Right renal cortex interstitium (tissue), 3 donors: Measurements from ENCODE around the gene FNDC3A. TPM values are rescaled to one million over a fixed set of nuclear protein-coding genes. Genes with fewer than 3 reads are reported as not detected.

Experiments
- DNase-seq, 3 donors: peaks; one replicate each; pipeline ENCODE4 v3.0.0-alpha.2; 2013; ENCODE audit warnings: low read depth in 3 of 3, low spot score in 2 of 3
- polyA plus RNA-seq, 3 donors: library from polyadenylated mRNA; unstranded; fragments of 120-200 nt; gene quantifications; one replicate each; pipeline ENCODE4 v1.2.1, GENCODE V29; 2013; ENCODE audit not compliant: insufficient read length in 3 of 3

Gene FNDC3A, protein sequence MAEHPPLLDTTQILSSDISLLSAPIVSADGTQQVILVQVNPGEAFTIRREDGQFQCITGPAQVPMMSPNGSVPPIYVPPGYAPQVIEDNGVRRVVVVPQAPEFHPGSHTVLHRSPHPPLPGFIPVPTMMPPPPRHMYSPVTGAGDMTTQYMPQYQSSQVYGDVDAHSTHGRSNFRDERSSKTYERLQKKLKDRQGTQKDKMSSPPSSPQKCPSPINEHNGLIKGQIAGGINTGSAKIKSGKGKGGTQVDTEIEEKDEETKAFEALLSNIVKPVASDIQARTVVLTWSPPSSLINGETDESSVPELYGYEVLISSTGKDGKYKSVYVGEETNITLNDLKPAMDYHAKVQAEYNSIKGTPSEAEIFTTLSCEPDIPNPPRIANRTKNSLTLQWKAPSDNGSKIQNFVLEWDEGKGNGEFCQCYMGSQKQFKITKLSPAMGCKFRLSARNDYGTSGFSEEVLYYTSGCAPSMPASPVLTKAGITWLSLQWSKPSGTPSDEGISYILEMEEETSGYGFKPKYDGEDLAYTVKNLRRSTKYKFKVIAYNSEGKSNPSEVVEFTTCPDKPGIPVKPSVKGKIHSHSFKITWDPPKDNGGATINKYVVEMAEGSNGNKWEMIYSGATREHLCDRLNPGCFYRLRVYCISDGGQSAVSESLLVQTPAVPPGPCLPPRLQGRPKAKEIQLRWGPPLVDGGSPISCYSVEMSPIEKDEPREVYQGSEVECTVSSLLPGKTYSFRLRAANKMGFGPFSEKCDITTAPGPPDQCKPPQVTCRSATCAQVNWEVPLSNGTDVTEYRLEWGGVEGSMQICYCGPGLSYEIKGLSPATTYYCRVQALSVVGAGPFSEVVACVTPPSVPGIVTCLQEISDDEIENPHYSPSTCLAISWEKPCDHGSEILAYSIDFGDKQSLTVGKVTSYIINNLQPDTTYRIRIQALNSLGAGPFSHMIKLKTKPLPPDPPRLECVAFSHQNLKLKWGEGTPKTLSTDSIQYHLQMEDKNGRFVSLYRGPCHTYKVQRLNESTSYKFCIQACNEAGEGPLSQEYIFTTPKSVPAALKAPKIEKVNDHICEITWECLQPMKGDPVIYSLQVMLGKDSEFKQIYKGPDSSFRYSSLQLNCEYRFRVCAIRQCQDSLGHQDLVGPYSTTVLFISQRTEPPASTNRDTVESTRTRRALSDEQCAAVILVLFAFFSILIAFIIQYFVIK
- 10 to 100 TPM; 77.8 to 85.5 (median 79.1) TPM for polyA plus RNA-seq

DNA sequence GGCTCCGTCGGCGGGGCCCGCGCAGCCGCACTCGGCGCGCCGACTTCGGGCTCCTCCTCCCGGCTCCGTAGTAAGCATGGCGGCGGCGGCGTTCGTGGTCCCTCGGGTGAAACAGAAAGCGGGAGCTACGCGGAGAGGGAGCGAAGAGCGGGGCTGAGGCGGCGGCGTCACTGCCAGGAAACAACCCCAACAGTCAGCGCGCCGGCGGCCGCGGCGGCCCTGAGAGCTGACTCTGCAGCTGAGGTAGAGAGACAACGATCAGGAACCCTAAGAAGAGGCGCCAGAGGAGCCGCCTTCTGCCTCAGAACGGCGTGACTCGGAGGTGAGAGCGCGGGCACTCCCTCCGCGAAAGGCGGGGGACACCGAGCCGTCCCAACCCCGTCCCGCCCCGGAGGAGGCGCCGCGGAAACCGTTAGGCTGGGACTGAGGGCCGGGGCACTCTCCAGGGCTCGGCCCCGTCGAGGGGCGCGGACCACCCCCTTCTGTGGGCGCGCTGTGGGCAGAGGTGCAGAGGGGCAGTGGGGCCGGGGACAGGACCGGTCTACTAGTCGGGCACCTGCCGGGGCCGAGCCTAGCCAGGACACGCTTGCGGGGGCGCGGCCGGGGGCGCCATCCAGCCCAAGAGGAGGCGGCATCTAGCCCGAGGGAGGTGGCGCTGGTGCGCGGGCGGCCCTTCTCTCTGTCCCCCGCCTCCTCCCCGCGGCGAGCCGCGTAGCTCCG lies at the start of gene FNDC3A:
Gene FNDC3A (plus strand): TSS at position 57 of the 720 bp plus-strand sequence. CDS start 30,279 bp downstream, outside the sequence.
- DNase-seq = peak; percentile 47 to 67 (median 60)

DNA sequence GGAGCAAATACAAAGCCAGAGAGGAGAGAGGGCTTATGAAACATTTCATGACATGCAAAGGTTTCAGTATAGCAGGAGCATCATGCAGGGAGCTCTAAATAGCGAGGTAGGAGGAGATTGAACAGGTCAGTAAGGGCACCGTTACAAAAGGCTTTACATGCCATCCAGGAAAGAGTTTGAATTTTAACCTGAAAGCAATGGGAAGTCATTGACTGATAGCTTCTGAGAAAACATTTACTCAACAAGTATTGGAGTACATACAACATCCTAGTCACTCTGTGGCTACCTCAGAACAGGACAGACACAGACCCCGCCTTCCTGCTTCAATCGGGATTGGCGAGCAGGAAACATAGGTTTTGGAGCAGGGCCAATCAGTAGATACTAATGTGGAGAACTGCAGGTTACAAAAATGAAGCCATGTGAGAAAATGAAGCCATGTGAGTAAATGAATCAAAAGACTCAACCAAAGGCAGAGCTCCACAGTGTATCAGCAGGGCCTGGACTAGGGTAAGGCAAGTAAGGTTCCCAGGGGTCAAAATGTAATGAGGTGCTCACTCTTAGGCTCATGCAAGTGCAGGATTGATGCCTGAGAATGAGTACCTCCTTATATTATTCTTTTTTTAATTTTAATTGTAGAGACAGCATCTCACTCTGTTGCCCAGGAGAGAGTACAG lies 46.8 kb upstream of the FNDC3A start:
- DNase-seq = no peak

DNA sequence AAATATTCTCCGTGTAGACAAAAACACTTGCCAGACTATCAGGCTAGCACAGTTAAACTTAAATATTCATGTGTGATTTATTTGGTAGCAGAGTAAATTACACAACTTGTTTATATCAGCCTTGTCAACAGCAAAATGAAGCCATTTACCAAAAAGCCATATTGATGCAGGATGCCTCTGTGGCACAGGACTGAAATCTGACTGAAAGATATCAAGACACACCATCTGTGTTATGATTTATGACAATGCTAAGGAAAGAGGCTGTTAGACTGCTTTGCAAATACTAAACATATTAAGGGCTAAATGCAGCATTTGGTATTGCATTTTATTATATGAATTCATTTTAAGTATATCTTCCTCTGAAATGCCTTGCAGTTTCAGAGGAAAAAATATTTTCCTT lies 44.8 kb upstream of the FNDC3A start:
- DNase-seq = no peak

DNA sequence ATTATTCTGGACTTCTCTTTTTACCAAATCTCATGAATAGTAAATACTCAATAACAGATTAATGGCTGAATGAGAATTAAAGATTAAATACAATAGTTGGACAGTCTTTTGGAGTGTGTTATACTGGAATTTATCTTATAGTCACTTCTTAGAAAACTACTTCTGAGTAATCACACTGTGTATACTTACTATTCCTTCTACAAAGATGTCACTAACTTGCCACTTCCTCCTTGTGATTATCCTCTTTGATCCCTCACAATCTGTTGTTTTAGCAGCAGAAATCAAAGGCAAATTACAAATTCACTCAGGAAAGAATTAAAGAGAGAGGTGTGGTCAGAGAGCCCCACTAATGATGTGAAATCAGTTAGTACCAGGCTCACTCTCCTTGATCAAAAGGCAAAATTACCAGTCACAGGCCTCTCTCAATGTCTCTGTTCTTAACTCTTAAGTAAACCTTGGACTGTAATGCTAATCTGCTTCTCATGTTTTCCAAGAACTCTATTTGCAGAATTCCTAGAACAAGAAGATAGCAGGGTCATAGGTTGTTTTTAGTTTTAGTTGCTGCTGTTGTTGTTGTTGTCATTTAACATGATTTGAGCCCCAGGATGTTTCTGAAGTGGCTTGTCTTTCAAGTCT lies 37.3 kb upstream of the FNDC3A start:
- no peak for DNase-seq

DNA sequence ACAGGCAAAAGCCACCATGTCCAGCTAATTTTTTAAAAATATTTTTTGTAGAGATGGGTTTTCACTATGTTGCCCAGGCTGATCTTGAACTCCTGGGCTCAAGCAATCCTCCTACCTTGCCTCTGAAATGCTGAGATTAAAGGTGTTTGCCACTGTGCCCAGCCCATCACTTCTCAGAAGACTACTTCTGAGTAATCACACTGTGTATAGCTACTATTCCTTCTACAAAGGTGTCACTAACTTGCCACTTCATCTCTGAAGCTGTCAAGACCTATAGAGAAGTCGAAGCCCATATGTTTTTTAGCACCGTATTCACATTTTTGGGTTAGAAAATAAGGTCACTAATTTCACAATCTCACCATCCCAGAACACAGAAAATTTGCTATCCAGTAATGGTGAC lies 36.0 kb upstream of the FNDC3A start:
- DNase-seq = no peak

DNA sequence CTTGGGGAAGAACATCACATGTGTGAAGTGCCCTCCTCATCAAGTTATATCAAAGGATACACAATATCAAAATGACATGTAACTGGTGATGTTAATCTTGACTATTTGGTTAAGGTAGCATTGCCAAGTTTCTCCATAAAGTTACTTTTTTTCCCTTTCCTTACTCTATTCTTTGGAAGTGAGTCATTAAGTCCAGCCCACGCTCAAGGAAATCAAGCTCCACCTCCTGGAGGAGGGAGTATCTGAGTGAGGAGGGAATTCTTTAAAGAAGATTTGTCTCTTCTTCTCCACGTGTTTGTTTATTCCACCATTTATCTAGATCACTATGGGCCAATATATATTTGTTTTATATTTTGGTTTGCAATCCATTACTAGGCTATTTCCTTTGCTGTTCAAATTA lies 33.6 kb upstream of the FNDC3A start:
- DNase-seq = no peak

DNA sequence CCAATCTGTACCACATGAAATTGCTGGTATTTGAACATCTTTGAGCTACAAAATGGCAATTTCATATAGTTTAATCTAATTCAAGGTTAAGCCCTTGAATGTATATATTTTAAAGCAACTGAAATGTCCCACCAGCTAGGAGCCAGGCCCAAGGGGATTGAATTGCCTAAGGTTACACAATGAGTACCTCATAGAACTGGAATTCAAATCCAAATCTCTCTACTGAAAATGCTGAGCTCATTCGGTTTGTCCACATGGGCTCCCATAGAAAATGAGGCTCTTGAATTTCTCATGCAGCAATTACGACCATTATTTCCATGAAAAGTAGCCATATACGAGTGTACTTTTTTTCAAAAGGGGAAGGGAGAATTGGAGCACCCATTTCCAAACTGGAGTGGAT lies 31.5 kb upstream of the FNDC3A start:
- DNase-seq = no peak

DNA sequence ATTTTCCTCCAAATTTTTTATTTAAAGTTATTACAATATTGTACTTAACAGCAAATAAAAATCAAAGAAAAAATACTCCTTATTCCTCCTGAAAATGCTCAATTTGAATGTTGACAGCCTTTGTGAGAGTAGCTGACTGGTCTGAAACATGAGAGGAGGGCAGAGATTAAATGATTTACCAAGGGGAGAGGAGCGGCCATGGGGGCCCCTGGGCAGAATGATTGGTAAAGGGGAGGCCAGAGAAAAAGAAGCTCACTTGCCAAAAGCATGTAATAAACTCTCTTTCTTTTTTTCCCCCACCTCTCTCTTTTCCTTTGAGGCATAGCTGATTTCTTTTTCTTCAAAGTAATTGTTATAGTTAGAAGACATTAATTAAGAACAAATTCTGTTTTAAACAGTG lies 30.1 kb upstream of the FNDC3A start:
- DNase-seq = no peak

DNA sequence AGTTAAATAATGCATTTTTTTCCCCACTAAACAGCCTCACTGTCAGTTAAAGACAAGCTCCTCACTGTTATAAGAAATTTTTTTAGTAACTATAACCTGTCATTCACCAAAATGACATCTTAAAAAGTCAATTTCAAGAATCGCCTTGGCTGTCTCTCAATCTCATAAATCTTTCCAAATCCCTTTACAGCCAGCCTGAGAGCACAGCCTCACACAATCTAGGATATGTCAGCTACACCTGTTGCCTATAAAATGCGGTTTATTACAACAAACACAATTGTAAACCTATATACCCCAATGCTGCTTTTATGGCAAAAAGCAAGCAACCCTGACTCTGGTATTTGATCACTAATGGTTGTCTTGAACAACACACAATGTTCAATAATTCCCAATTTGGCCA lies 29.5 kb upstream of the FNDC3A start:
- no peak for DNase-seq

DNA sequence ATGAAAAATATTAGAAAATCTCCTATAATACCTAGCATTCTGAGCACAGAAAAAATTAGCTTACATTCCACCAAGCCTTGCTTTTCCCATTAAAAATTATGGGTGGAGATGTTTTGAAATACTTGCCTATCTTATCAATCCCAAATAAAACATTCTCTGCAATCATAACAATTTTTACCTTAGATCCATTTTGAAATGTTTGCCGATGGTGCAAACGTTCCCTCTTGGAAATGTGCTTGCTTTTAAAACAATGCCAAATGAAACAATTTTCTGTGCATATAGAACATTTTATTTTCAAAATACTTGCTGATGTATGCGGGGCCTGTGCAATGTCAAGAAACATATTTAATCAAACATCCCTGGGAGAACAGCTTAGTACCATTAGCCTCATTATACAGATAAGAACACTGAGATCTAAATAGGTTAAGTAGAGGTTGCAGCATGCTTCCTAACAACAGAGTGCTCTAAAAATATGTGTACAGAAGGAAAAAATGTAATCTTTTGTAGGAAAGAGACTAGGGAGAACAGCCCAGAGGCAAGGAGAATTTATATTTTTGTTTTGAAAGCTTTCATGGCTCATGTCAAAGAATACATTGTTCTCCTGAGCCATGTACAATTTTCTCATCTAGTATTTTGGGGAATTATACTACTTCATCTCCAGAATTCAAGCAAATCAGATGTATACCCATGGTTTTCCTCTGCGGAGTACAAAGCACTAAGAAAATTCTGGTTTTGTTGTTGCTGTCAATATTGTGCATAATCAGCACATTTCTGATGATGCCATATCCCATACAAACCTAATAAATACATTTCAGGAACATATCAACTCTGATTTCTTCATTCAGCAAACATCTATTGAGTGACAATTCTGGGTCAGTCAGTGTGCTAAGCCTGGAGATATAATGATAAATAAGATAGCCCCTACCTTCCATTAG lies 25.9 kb upstream of the FNDC3A start:
- no peak for DNase-seq

DNA sequence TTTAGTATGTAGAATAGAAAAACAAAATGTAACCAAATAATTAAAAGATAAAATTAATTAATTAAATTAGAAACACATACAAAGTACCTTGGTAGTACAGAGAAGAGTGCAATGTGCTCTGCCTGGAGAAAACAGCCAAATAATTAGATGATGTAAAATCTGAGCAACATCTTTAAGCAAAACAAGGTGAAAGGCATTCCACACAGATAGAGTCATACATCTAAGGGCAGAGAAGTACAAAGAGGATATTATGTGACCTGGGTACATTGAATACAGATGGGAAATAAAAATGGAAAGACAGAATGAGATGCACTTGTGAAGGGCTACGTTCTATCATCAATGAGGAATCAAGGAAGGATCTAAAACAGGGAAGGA lies 25.2 kb upstream of the FNDC3A start:
- DNase-seq = no peak

DNA sequence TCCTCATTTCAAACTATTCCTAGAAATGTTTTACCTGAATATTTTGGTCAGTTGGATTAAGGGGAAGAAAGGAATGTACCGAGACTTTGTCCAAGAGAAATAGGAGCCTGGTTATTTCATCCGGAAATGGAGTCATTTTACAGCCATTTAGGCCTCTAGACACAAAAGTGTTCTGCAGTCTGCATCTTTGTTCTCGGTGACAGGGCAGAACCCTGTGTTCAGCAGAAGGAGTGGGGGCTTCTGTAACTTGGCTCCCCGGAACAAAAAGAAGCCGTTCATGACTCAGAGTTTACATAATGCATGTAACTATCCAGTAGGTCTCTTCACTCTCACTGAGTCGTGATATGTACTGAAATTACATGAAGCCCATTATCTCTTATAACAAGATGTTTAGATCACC lies 21.6 kb upstream of the FNDC3A start:
- DNase-seq = no peak

DNA sequence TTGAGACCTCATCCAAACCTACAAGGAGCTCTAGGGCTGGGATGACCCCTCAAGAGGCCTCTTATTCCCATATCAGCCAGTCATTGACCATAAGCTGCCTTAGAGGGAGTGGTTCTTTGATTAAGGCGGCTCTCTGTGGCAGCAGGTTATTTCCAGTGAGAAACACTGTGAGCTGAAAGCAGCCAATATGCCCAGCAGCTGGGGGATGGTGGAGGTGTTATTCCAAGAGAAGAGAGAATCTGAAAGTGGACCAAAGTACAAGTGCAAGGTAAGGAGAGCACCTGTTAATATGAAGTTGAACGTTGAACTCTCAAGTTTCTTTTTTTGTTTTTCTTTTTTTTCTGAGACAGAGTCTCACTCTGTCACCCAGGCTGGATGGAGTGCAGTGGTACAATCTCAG lies 20.2 kb upstream of the FNDC3A start:
- no peak for DNase-seq

DNA sequence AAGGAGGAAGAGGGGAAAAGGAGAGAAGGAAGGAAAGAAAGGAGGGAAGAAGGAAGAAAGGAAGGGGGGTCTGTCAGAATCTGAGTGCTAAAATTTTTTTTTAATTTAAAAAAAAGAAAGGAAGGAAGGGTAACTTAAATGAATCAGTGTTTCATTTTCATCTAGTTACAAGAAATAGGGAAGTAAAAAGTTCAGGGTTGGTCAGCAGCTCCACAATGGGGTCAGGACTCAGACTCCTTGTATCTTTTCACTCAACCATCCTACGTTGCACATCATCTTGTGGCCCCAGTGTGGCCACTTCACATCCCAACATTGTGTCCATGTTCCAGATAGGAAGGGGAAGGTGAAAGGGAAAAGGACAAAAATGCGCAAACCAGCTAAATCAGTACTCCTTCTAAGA lies 14.3 kb upstream of the FNDC3A start:
- no peak for DNase-seq

DNA sequence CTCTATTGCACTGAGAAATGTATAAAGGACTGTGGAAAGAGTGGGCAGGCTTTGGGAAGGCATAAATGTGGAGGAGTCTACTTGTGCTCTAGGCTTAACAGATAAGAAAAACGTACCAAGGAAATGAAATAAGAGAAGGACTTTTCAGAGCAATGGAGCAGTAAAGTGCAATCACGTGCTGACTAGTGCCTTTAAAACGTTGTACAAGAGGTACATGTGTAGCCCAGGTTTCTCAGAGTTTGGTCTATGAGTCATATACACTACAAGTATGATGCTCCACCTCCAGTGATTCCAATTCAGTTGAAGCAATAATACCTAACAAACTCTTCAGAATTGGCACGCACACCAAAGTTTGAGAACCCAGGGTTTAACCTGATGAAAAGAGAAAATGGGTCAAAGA lies 13.4 kb upstream of the FNDC3A start:
- DNase-seq = no peak

DNA sequence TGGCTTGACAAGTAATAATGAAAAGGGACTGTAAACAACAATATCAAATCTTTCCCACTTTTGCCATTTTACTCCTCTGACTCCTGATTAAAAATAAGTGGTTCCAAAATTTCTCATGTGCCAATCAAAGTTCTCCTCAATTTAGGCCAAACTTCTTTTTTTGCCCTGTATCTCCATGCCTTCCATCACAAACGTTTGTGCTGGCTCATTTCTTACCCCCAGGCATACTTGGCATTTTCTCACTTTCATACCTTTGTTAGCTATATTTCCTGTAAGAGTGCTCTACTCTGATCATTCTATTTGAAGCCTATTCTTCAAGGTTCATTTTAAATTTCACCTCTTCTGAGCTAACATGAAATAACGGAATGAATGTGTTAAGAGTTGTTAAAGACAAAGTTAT lies 10.0 kb upstream of the FNDC3A start:
- DNase-seq = no peak

DNA sequence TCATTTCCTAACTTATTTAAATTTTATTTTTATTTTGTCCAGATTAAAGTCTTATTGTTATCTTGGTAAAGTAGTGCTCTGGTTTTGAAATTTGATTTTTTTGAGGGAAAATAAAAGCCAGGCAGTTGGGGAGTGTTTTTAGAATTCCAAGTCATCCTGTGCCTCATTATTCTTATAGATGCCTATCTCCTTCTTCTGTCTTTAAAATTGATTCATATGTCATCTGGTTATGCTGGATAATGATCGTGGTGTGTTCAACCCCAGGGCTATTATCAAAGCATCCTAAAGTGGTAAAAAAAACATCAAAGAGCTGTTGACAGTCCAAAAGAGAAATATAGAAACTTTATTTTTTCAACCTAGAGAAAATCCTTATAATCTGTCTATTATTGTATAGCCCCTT lies 6.0 kb upstream of the FNDC3A start:
- no peak for DNase-seq

DNA sequence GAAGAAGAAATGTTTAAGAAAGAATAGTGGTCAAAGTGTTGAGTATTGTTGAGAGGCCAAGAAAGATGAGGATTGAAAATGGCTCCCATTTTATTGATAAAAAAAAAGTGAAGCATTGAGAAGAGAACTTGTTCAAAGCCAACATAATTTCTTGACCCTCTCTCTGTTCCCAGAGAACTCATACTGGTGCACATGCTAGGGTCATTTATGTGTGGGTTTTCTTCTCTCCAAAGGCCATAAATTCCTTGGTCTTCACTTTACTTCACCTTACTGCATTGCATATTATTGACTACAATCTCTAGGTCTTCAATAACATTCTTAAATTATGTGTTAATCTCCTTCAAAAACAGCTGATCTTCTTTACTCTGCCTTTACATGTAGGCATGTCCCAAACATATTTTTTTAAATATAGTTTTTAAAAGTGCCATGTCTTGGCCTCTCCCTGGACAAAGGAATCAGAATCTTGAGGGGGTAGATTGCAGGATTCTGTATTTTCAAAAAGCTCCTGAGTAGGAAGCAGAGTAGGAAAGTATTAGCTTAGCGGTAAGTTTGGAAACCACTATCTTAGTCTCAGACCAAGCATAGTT lies 1.8 kb upstream of the FNDC3A start:
- DNase-seq = no peak
